Chondrocyte (in vitro differentiated cells): ENCODE data around the gene SNCAIP. TPM values are rescaled to one million over a fixed set of nuclear protein-coding genes. Genes with fewer than 3 reads are reported as not detected.
"Not testable (repeated sequence)": the region's sequence is repeated elsewhere in the genome, so short reads cannot be mapped to it uniquely, and the experiment has no call there.

Experiments
- DNase-seq: peaks from one replicate; pipeline ENCODE4 v3.0.0; 2021; ENCODE audit warnings: mixed read lengths, low spot score
- H3K27ac Mint-ChIP-seq: one replicate; pipeline ENCODE4 v1.8.0; 2021; ENCODE audit warnings: mild to moderate bottlenecking, moderate library complexity, mixed read lengths; ENCODE audit not compliant: unreplicated experiment
- H3K27me3 Mint-ChIP-seq: 2 replicates; pipeline ENCODE4 v1.8.0; 2021; ENCODE audit warnings: low read depth, mixed read lengths
- H3K36me3 Mint-ChIP-seq: 2 replicates; pipeline ENCODE4 v1.8.0; 2021; ENCODE audit warnings: low read depth, mixed read lengths
- H3K4me1 Mint-ChIP-seq: 2 replicates; pipeline ENCODE4 v1.8.0; 2021; ENCODE audit warnings: low read depth, mild to moderate bottlenecking, mixed read lengths
- H3K4me3 Mint-ChIP-seq: one replicate; pipeline ENCODE4 v1.8.0; 2021; ENCODE audit warnings: mild to moderate bottlenecking, moderate library complexity, mixed read lengths; ENCODE audit not compliant: unreplicated experiment
- H3K9me3 Mint-ChIP-seq: 2 replicates; pipeline ENCODE4 v1.8.0; 2021; ENCODE audit warnings: low read depth, mixed read lengths
- CTCF ChIP-seq: fragments of 200-600 bp; sonication (generic); IDR thresholded peaks from 2 replicates; pipeline ENCODE4 v1.5.0; 2021; ENCODE audit warnings: antibody characterized with exemption, mild to moderate bottlenecking, moderate library complexity
- total RNA-seq: library from RNA; stranded (reverse); gene quantifications from 3 replicates; pipeline ENCODE4 v1.2.1, GENCODE V29; 2021

The SNCAIP gene
- total RNA-seq, 1 donor from 2014 or later, result 1.2 TPM

- no peak for TF ChIP-seq CTCF
- no peak for DNase-seq
- Mint-ChIP-seq H3K36me3 (no peaks in the 10 kb centered on the region), H3K4me1 (peaks cover 6% of the 10 kb centered on the region), H3K4me3 (no peak overlapping the region), H3K27ac (no peak overlapping the region), H3K27me3 (no peaks in the 10 kb centered on the region), H3K9me3 (peaks cover 10% of the 10 kb centered on the region)
These were observed 168.1 kb downstream of the SNCAIP start for GRCh38 chr5:122480146-122480545.

GRCh38 chr5:122484103-122484502 is 172.1 kb downstream of the SNCAIP start:
- DNase-seq, result no peak
- no peak overlapping the region for H3K27ac Mint-ChIP-seq
- H3K4me3 Mint-ChIP-seq, result no peak overlapping the region
- TF ChIP-seq CTCF, result no peak
- peaks cover 10% of the 10 kb centered on the region for H3K9me3 Mint-ChIP-seq
- H3K4me1 Mint-ChIP-seq, result peaks cover 2% of the 10 kb centered on the region
- H3K36me3 Mint-ChIP-seq, result no peaks in the 10 kb centered on the region
- H3K27me3 Mint-ChIP-seq, result no peaks in the 10 kb centered on the region

- Mint-ChIP-seq H3K4me1 (no peaks in the 10 kb centered on the region), H3K4me3 (no peak overlapping the region), H3K27me3 (no peaks in the 10 kb centered on the region), H3K9me3 (peaks cover 10% of the 10 kb centered on the region), H3K27ac (no peak overlapping the region), H3K36me3 (no peaks in the 10 kb centered on the region)
- no peak for TF ChIP-seq CTCF
- no peak for DNase-seq
These were observed 173.2 kb downstream of the SNCAIP start for GRCh38 chr5:122485226-122485625.

- H3K36me3 Mint-ChIP-seq, DNase-seq, H3K4me3 Mint-ChIP-seq, H3K4me1 Mint-ChIP-seq, H3K27me3 Mint-ChIP-seq, H3K27ac Mint-ChIP-seq: not testable (repeated sequence)
- peaks cover 10% of the 10 kb centered on the region for H3K9me3 Mint-ChIP-seq
These were observed 174.6 kb downstream of the SNCAIP start for GRCh38 chr5:122486616-122487015.

- H3K36me3 Mint-ChIP-seq, result no peaks in the 10 kb centered on the region
- H3K4me1 Mint-ChIP-seq, result no peaks in the 10 kb centered on the region
- no peak for TF ChIP-seq CTCF
- no peak for DNase-seq
- H3K4me3 Mint-ChIP-seq, result no peak overlapping the region
- peaks cover 4% of the 10 kb centered on the region for H3K27me3 Mint-ChIP-seq
- H3K27ac Mint-ChIP-seq, result no peak overlapping the region
- no peaks in the 10 kb centered on the region for H3K9me3 Mint-ChIP-seq
These were observed 178.7 kb downstream of the SNCAIP start for GRCh38 chr5:122490718-122491117.

GRCh38 chr5:122492675-122493074 is 180.6 kb downstream of the SNCAIP start:
- peaks cover 6% of the 10 kb centered on the region for H3K27me3 Mint-ChIP-seq
- no peaks in the 10 kb centered on the region for H3K9me3 Mint-ChIP-seq
- H3K36me3 Mint-ChIP-seq, result no peaks in the 10 kb centered on the region
- H3K4me3 Mint-ChIP-seq, result no peak overlapping the region
- no peak for DNase-seq
- no peaks in the 10 kb centered on the region for H3K4me1 Mint-ChIP-seq
- no peak overlapping the region for H3K27ac Mint-ChIP-seq
- peak; percentile 71 for TF ChIP-seq CTCF
